Glomerular visceral epithelial cell (primary cell): ENCODE measurements around the gene RIN3.
A peak's percentile ranks its signal among the peaks of the same experiment; 100 is the strongest.

ENCODE experiments used
- DNase-seq: peaks from one replicate; pipeline ENCODE4 v3.0.0-alpha.2; 2016; ENCODE audit errors: extremely low spot score

The RIN3 gene

GRCh38 chr14:92487513-92488133 is 26.0 kb upstream of the RIN3 start:
- no peak for DNase-seq

GRCh38 chr14:92489394-92490238 is 24.0 kb upstream of the RIN3 start:
- DNase-seq = no peak

GRCh38 chr14:92490239-92490959 is 23.2 kb upstream of the RIN3 start:
- no peak for DNase-seq

- no peak for DNase-seq
Observed at GRCh38 chr14:92491782-92492181, 21.8 kb upstream of the RIN3 start.

- no peak for DNase-seq
Observed at GRCh38 chr14:92492258-92492657, 21.3 kb upstream of the RIN3 start.

- no peak for DNase-seq
Observed at GRCh38 chr14:92493024-92493423, 20.6 kb upstream of the RIN3 start.

GRCh38 chr14:92493492-92493891 is 20.1 kb upstream of the RIN3 start:
- no peak for DNase-seq

- DNase-seq = no peak
Observed at GRCh38 chr14:92494512-92494911, 19.1 kb upstream of the RIN3 start.

GRCh38 chr14:92495027-92495426 is 18.6 kb upstream of the RIN3 start:
- DNase-seq = no peak

GRCh38 chr14:92496191-92496857 is 17.3 kb upstream of the RIN3 start:
- DNase-seq = no peak

- DNase-seq = no peak
Observed at GRCh38 chr14:92497391-92497790, 16.2 kb upstream of the RIN3 start.

- DNase-seq = no peak
Observed at GRCh38 chr14:92499234-92499633, 14.3 kb upstream of the RIN3 start.

- DNase-seq = no peak
Observed at GRCh38 chr14:92500491-92500941, 13.1 kb upstream of the RIN3 start.

GRCh38 chr14:92501891-92502351 is 11.7 kb upstream of the RIN3 start:
- peak; percentile 81 for DNase-seq

- DNase-seq = no peak
Observed at GRCh38 chr14:92502541-92503286, 10.9 kb upstream of the RIN3 start.

- peak; percentile 84 for DNase-seq
Observed at GRCh38 chr14:92503756-92504491, 9.7 kb upstream of the RIN3 start.

- DNase-seq = no peak
Observed at GRCh38 chr14:92505826-92506225, 7.8 kb upstream of the RIN3 start.

- no peak for DNase-seq
Observed at GRCh38 chr14:92506231-92506630, 7.3 kb upstream of the RIN3 start.

GRCh38 chr14:92507174-92507768 is 6.3 kb upstream of the RIN3 start:
- DNase-seq = no peak

GRCh38 chr14:92510972-92511371 is 2.6 kb upstream of the RIN3 start:
- DNase-seq = no peak
